ENCODE measurements around the gene GATA2. TPM values are rescaled to one million over a fixed set of nuclear protein-coding genes. Genes with fewer than 3 reads are reported as not detected.
A peak's percentile ranks its signal among the peaks of the same experiment; 100 is the strongest.

GATA2 gene
- total RNA-seq, 1 donor = 0.72 TPM

DNA sequence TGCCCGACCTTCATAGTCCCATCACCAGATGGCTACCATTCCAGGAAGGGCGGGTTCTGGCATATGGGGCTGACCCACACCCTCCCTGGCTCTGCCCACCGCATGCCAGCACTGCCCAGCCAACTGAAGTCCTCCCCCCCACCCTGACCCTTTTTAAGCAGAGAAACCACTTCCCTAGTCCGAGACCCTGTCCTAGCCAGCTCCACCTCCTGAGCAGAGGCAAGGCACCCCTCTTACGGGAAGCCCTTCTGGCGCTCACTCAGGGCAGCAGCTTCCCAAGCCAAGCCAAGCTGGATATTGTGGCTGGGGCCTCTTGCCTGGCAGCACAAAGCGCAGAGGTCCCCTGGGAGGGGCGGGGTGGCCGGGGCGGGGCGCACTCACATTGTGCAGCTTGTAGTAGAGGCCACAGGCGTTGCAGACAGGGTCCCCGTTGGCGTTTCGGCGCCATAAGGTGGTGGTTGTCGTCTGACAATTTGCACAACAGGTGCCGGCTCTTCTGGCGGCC is 11.5 kb downstream of the GATA2 start:
- no peak overlapping the region for H3K27ac ChIP-seq (ENCODE audit: low read depth, low read length)
- no peaks in the 10 kb centered on the region for H4K20me1 ChIP-seq (ENCODE audit: insufficient read depth, low read length)
- TF ChIP-seq, protein P1, sequence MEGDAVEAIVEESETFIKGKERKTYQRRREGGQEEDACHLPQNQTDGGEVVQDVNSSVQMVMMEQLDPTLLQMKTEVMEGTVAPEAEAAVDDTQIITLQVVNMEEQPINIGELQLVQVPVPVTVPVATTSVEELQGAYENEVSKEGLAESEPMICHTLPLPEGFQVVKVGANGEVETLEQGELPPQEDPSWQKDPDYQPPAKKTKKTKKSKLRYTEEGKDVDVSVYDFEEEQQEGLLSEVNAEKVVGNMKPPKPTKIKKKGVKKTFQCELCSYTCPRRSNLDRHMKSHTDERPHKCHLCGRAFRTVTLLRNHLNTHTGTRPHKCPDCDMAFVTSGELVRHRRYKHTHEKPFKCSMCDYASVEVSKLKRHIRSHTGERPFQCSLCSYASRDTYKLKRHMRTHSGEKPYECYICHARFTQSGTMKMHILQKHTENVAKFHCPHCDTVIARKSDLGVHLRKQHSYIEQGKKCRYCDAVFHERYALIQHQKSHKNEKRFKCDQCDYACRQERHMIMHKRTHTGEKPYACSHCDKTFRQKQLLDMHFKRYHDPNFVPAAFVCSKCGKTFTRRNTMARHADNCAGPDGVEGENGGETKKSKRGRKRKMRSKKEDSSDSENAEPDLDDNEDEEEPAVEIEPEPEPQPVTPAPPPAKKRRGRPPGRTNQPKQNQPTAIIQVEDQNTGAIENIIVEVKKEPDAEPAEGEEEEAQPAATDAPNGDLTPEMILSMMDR (IDR thresholded peaks at IDR 0.05; ENCODE audit: extremely low read depth, low read depth, low read length) = no peak
- no peaks in the 10 kb centered on the region for H3K79me2 ChIP-seq (ENCODE audit: insufficient read depth, low read length)
- H3K27me3 ChIP-seq (ENCODE audit: insufficient read depth, low read length) = peaks cover 8% of the 10 kb centered on the region
- no peaks in the 10 kb centered on the region for H3K36me3 ChIP-seq (ENCODE audit: insufficient read depth, low read length)
- DNase-seq (ENCODE audit: insufficient read length, low spot score, missing footprints) = peak; percentile 90
- peaks cover 26% of the 10 kb centered on the region for H3K4me1 ChIP-seq (ENCODE audit: insufficient read depth, low read length)
- no peaks in the 10 kb centered on the region for H3K9me3 ChIP-seq (ENCODE audit: low read depth, low read length)
- H2AFZ ChIP-seq (ENCODE audit: low read length) = no peak overlapping the region
- no peak overlapping the region for H3K4me2 ChIP-seq (ENCODE audit: insufficient read depth, low read length)
- no peak overlapping the region for H3K4me3 ChIP-seq (ENCODE audit: insufficient read depth, low read length)

DNA sequence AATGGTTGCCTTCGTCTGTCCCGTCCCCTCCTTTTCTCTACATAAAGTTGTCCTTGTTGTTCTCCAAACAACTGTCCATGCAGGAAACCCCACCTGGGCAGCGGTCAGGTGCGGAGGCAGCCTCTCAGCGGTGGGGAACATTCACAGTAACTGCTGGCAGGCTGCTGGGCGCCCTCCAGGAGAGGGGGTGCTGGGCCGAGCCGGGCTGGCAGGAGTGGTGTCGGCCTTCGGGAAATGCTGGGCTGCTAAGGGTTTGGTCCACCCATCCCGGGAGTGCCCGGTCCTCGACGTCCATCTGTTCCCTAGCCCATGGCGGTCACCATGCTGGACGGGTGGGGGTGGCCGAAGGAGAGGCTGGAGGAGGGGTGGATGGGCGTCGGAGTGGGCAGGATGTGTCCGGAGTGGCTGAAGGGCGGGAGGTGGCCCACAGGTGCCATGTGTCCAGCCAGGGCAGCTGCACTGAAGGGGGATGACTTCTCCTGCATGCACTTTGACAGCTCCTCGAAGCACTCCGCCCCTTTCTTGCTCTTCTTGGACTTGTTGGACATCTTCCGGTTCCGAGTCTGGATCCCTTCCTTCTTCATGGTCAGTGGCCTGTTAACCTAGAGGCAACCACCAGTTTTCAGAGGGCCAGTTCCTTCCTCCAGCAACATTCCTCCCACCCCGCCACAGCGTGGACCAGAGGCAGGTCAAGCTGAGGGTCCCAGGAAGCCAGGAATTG is 12.1 kb downstream of the GATA2 start:
- Histone ChIP-seq H3K9me3 (ENCODE audit: low read depth, low read length) (no peaks in the 10 kb centered on the region), H3K27ac (ENCODE audit: low read depth, low read length) (no peak overlapping the region), H4K20me1 (ENCODE audit: insufficient read depth, low read length) (no peaks in the 10 kb centered on the region), H3K4me1 (ENCODE audit: insufficient read depth, low read length) (peaks cover 22% of the 10 kb centered on the region), H2AFZ (ENCODE audit: low read length) (no peak overlapping the region), H3K79me2 (ENCODE audit: insufficient read depth, low read length) (no peaks in the 10 kb centered on the region), H3K36me3 (ENCODE audit: insufficient read depth, low read length) (no peaks in the 10 kb centered on the region), H3K4me2 (ENCODE audit: insufficient read depth, low read length) (no peak overlapping the region), H3K27me3 (ENCODE audit: insufficient read depth, low read length) (peaks cover 3% of the 10 kb centered on the region), H3K4me3 (ENCODE audit: insufficient read depth, low read length) (no peak overlapping the region)
- peak; percentile 73 for DNase-seq (ENCODE audit: insufficient read length, low spot score, missing footprints)
- TF ChIP-seq, protein P1 (IDR thresholded peaks at IDR 0.05; ENCODE audit: extremely low read depth, low read depth, low read length) = no peak

DNA sequence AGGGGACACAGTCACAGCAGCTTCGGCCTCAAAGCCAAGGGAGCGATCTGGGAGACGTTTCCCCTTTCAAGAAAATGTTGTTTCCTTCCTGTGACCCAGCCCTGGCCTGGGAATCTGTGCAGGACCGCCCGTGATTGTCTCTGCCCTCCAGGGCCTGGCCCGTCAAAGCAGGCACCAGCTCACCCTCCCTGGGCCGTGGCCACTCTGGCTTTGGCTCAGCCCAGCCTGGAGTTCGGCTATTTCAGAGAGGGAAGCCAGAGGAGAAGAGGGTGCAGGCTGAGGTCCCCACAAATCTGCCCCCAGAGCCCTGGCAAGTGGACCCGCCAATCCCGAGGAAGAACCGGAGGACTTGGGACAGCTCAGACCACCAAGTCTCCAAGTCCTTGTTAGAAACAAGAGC is 12.7 kb downstream of the GATA2 start:
- Histone ChIP-seq H3K27me3 (ENCODE audit: insufficient read depth, low read length) (peaks cover 8% of the 10 kb centered on the region), H2AFZ (ENCODE audit: low read length) (no peak overlapping the region), H3K4me2 (ENCODE audit: insufficient read depth, low read length) (no peak overlapping the region), H4K20me1 (ENCODE audit: insufficient read depth, low read length) (no peaks in the 10 kb centered on the region), H3K79me2 (ENCODE audit: insufficient read depth, low read length) (no peaks in the 10 kb centered on the region), H3K27ac (ENCODE audit: low read depth, low read length) (no peak overlapping the region), H3K9me3 (ENCODE audit: low read depth, low read length) (no peaks in the 10 kb centered on the region), H3K36me3 (ENCODE audit: insufficient read depth, low read length) (no peaks in the 10 kb centered on the region), H3K4me3 (ENCODE audit: insufficient read depth, low read length) (no peak overlapping the region), H3K4me1 (ENCODE audit: insufficient read depth, low read length) (peaks cover 22% of the 10 kb centered on the region)
- peak; percentile 82 for DNase-seq (ENCODE audit: insufficient read length, low spot score, missing footprints)
- TF ChIP-seq, protein P1 (IDR thresholded peaks at IDR 0.05; ENCODE audit: extremely low read depth, low read depth, low read length) = no peak

DNA sequence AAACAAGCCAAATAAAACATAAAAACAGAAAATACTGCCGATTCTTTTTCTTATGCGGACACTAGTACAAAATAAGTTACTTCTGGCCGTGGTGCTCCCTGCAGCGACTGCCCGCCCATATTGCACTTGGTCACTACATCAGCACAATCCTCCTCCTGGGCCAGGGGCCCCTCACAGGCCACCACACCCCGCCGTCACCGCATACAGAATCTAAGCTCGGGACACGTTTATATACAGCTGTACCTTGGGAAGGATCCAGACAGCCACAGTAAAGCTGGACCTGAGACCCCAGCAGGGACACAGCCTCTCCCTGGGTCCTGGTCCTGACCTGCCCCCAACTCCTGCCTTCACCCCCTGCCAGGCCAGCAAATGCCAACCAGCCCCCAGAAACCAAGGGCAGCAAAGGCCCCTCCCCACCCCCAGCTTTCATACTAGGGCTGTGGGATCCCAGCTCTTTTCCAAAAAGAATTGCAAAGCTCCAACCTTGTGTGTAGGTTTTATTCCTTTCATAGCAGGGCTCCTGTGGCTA is 13.4 kb downstream of the GATA2 start:
- TF ChIP-seq, protein P1 (IDR thresholded peaks at IDR 0.05; ENCODE audit: extremely low read depth, low read depth, low read length) = no peak
- Histone ChIP-seq H2AFZ (ENCODE audit: low read length) (no peak overlapping the region), H3K9me3 (ENCODE audit: low read depth, low read length) (no peaks in the 10 kb centered on the region), H3K4me1 (ENCODE audit: insufficient read depth, low read length) (peaks cover 18% of the 10 kb centered on the region), H4K20me1 (ENCODE audit: insufficient read depth, low read length) (no peaks in the 10 kb centered on the region), H3K27me3 (ENCODE audit: insufficient read depth, low read length) (peaks cover 9% of the 10 kb centered on the region), H3K4me3 (ENCODE audit: insufficient read depth, low read length) (no peak overlapping the region), H3K36me3 (ENCODE audit: insufficient read depth, low read length) (no peaks in the 10 kb centered on the region), H3K27ac (ENCODE audit: low read depth, low read length) (no peak overlapping the region), H3K79me2 (ENCODE audit: insufficient read depth, low read length) (no peaks in the 10 kb centered on the region), H3K4me2 (ENCODE audit: insufficient read depth, low read length) (no peak overlapping the region)
- DNase-seq (ENCODE audit: insufficient read length, low spot score, missing footprints) = no peak

Measured in osteoblast (primary cell).